ENCODE results near the gene SLC4A11. TPM values are rescaled to one million over a fixed set of nuclear protein-coding genes. Genes with fewer than 3 reads are reported as not detected.

The SLC4A11 gene
- total RNA-seq, 1 donor from 2014 or later = 0.35 TPM

DNA sequence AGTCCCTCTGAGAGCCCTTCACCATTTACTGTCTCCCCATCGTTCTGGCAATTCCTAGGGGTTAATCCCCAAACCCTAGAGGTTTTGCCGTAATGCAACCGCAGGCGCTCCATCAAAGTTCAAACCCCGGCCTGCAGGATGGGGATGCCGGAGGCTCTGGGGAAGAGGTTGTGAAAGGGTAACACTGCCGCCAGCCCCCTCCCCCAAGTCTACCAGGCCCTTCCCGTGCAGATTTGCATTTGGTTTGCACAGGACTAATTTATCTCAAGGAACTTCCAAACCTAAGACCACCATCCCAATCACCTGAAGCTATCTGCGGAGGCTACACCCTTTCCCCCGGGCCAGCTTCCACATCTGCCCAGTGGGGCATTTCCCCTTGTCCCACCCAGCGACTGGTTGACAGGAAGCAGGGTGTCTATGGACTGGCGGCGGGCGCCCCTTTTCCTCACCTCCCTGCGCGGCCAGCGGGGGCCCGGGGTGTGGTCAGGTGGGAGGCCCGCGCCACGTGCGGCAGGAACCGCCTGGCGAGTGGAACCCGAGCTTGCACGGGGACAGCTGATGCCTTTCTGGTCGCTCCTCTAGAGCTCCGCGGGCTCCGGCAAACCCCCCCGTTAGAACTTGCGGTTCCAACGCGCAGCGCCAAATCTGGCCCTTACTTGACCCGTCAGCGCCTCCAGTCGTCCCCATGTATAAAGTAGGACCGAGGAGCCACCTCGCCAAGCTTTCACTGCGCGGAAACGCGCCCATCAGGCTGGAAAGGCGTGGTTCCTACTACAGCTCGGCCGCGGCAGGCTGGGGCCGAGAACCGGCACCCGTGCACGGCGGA, 9.4 kb upstream of the SLC4A11 start:
- intact Hi-C loops (cut with DNase I) = no loop called here
- DNase-seq (ENCODE audit: low spot score) = no peak

DNA sequence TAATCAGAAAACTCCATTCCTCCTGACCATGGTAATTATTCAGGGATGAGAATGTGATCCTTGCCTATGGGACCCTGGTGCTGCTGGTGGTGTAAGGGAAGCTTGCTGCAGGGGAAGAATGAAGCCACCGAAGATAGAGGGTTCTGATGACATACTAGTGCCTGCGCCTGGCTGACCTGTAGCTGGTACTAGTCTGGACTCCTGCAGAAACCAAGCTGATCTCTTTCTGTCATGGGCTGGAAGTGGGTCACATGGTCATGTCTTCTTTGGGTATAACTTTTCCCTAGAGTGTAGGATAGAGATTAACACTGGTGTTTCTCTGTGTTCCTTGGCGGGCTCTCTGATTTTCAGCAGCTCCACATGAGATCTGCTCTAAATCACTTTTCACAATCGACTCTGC, 8.6 kb upstream of the SLC4A11 start:
- DNase-seq (ENCODE audit: low spot score) = no peak
- intact Hi-C loops (cut with DNase I) = no loop called here

DNA sequence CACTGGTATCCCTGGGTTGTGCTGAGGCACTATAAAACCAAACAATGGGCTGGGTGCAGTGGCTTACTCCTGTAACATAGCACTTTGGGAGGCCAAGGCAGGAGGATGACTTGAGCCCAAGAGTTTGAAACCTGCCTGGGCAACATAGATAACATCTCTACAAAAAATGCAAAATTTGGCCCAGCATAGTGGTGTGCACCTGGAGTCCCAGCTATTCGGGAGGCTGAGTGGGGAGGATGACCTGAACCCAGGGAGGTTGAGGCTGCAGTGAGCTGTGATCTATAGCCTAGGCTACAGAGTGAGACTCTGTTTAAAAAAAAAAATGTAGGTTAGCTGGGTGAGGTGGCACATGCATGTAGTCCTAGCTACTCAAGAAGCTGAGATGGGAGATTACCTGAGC, 7.7 kb upstream of the SLC4A11 start:
- intact Hi-C loops (cut with DNase I) = no loop called here
- DNase-seq (ENCODE audit: low spot score) = no peak

DNA sequence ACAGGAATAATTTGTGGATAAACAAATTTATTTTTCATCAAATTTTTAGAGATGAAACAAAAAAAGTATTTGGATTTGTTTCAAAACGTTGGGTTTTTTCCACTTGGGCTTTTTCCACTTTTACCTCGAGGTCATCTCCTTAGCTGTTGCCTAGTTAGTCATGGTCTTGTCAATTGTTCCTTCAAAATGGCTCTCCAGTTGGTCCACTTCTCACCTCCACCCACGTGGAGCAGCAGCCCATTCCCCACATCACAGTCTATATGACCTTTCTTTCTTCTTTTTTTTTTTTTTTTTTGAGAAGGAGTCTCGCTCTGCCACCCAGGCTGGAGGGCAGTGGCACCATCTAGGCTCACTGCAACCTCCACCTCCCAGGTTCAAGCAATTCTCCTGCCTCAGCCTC, 6.7 kb upstream of the SLC4A11 start:
- intact Hi-C loops (cut with DNase I) = no loop called here

DNA sequence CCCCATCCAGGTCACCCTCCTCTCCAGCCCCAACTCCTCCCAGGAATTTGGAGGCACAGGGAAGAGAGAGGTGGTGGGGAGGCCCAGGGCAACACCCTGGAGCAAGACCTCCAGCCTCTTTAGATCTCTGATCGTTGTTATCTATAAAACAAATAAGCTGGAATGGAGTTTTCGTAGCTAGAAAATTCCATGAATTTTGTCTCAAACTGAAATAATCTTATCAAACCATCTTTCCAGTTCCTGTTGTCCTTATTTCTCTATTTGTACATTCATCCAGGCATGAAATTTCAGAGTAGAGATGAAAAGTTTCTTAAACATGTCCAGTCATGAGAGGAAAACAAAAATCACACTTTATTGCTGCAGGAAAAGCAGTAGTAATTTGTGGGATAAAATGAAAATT, 6.2 kb upstream of the SLC4A11 start:
- intact Hi-C loops (cut with DNase I) = no loop called here
- DNase-seq (ENCODE audit: low spot score) = no peak

More for the DNA sequence above, 6.7 kb upstream of the SLC4A11 start:
- no peak for DNase-seq (ENCODE audit: low spot score)

DNA sequence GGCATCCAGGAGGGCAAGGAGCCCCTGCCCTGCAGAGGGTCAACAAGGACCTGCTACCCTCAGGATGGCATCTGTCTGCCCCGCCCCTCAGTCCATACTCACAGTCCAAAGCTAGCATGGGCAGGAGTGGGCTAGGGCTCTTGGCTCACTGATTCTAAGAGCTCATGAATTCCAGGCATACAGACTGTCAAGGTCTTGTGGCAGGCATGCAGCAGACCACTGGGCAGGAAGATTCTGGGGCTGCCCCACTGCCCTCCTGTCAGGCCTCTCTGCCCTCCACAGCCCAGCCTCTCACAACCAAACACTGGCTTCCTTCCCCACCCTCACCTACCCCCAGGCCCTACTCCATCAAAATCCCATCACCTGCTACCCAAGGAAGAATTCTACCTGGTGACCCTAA, 5.6 kb upstream of the SLC4A11 start:
- DNase-seq (ENCODE audit: low spot score) = no peak
- intact Hi-C loops (cut with DNase I) = no loop called here

DNA sequence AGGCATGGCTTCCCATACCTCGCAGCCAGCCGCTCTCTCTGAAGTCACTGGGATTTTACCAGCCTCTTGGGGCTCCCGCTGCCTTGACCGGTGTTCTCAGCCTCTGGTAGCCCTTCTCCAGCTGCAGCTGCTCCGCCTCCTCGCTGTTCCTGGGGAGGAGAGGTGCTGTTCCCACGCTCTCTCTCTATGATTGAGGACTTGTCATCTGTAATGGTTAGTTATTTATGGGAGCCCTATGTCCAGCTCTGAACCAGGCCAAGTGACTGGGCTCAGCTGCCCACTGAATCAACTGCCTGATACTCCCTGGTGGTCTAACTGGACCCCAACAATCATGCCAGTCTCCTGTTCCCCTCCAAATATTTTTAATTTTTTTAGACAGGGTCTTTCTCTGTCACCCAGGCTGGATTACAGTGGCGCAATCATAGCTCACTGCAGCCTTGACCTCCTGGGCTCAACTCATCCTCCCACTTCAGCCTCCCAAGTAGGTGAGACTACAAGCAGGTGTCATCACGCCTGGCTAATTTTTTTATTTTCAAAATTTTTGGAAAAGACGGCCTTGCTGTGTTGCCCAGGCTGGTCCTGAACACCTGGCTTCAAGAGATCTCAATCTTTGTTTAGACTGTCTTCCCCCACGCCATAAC, 4.8 kb upstream of the SLC4A11 start:
- intact Hi-C loops (cut with DNase I) = no loop called here
- no peak for DNase-seq (ENCODE audit: low spot score)

GRCh38 chr20:3242172-3242692, 3.2 kb upstream of the SLC4A11 start:
- no peak for DNase-seq (ENCODE audit: low spot score)
- intact Hi-C loops (cut with DNase I) = no loop called here

GRCh38 chr20:3240776-3241363, 1.9 kb upstream of the SLC4A11 start:
- intact Hi-C loops (cut with DNase I) = no loop called here
- no peak for DNase-seq (ENCODE audit: low spot score)

DNA sequence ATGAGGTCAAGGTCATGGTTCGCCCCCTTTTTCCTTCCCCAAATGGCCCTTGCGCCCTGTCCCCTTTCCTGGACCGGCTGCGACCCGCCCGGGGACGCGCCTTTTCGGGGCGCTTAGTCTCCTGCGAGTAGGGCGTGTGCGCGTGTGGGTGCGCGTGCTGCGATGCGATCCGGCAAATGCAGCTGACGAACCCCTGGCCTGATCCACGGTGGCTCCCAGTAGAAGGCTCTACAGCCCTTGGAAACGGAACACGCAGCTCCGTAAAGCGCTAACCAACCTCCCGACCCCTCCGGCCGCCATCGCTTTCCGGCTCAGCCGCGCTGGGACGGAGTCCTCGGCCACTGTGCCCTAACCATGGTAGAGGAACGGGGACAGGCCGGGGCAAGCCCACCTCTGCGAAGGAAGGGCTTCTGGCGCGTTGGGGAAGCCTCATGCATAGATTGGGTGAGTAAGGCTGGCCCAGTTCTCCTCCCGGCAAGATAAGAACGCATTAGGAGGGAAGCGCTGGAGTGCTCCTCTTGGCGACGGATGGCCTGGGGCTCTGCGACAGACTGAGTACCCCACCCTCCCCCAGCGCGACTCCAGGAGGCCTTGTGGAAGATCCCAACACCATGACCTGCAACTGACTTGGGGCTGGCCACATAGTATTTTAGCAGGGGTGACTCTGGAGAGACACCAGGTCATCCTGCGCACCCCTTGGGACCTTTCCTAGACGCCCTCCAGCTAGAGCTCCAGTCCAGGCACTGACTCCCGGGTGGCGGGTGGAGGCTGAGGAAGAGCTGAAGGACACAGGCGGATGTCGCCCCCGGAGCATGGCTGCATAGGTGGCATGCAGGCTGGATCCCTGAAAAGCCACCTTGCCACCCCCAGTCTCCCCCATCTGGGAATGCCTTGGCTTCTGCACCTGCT, 1.1 kb upstream of the SLC4A11 start:
- no peak for DNase-seq (ENCODE audit: low spot score)
- intact Hi-C loops (cut with DNase I) = no loop called here

- intact Hi-C loops (cut with DNase I) = no loop called here
Observed at GRCh38 chr20:3238616-3239025, 369 bp downstream of the SLC4A11 start.

GRCh38 chr20:3237958-3238615, 903 bp downstream of the SLC4A11 start:
- no peak for DNase-seq (ENCODE audit: low spot score)
- intact Hi-C loops (cut with DNase I) = no loop called here

More at GRCh38 chr20:3238616-3239025, 369 bp downstream of the SLC4A11 start:
- no peak for DNase-seq (ENCODE audit: low spot score)

- intact Hi-C loops (cut with DNase I) = no loop called here
- DNase-seq (ENCODE audit: low spot score) = no peak
Observed at GRCh38 chr20:3237011-3237957, 1.7 kb downstream of the SLC4A11 start.

GRCh38 chr20:3235666-3236324, 3.2 kb downstream of the SLC4A11 start:
- no peak for DNase-seq (ENCODE audit: low spot score)
- intact Hi-C loops (cut with DNase I) = no loop called here

GRCh38 chr20:3233991-3234498, 4.9 kb downstream of the SLC4A11 start:
- intact Hi-C loops (cut with DNase I) = no loop called here
- DNase-seq (ENCODE audit: low spot score) = no peak

GRCh38 chr20:3233131-3233990, 5.6 kb downstream of the SLC4A11 start:
- intact Hi-C loops (cut with DNase I) = no loop called here
- DNase-seq (ENCODE audit: low spot score) = no peak

All from cardiac septum (tissue), 1 donor.